ENCODE measurements around the gene CLDN4. TPM values are rescaled to one million over a fixed set of nuclear protein-coding genes. Genes with fewer than 3 reads are reported as not detected.

Gene CLDN4
- total RNA-seq, 1 experiment from 2014 or later, result 234 TPM

GRCh38 chr7:73871163-73872011, 40.6 kb downstream of the CLDN4 start:
- H3K4me2 ChIP-seq (ENCODE audit: low read length), result no peak overlapping the region
- no TSS peak for BruUV-seq (replicated peaks)
- POLR2A ChIA-PET, result no interaction called here

More at GRCh38 chr7:73871163-73872011, 40.6 kb downstream of the CLDN4 start:
- H3K4me3 ChIP-seq (replicated peaks in 1 of 2; ENCODE audit: low read depth in 1 of 2, low read length in 2 of 2), result no peak overlapping the region
- no peaks in the 10 kb centered on the region for H3K36me3 ChIP-seq (ENCODE audit: control insufficient read depth in 1 of 2, insufficient read depth in 2 of 2, low read length in 2 of 2)
- no peak overlapping the region for H2AFZ ChIP-seq (ENCODE audit: low read depth, low read length, poor library complexity, severe bottlenecking)
- H4K20me1 ChIP-seq (ENCODE audit: insufficient read depth), result no peaks in the 10 kb centered on the region
- intact Hi-C loops (cut with micrococcal nuclease), result no loop called here
- RAD21 ChIA-PET (ENCODE audit: low non-redundant PET in 1 of 2, low total read pairs in 2 of 2, uncharacterized antibody in 2 of 2, unreplicated experiment in 2 of 2), result no interaction called here
- CTCF ChIA-PET, result no interaction called here
- H3K27me3 ChIP-seq (ENCODE audit: insufficient read depth, low read length), result no peaks in the 10 kb centered on the region
- no peaks in the 10 kb centered on the region for H3K9me3 ChIP-seq (ENCODE audit: control insufficient read depth in 1 of 2, insufficient read depth in 1 of 2, low read depth in 1 of 2, low read length in 2 of 2)
- no peaks in the 10 kb centered on the region for H3K79me2 ChIP-seq (ENCODE audit: insufficient read depth, low read length)
- H3K4me1 ChIP-seq (ENCODE audit: control insufficient read depth in 1 of 2, insufficient read depth in 2 of 2, low read length in 2 of 2), result no peaks in the 10 kb centered on the region
- H3K27ac ChIP-seq (ENCODE audit: low read depth, low read length), result no peak overlapping the region; the same call in 1 of the 2 replicates
- H3K9me2 ChIP-seq (ENCODE audit: insufficient read depth), result no peaks in the 10 kb centered on the region
- TF ChIP-seq JUND (IDR thresholded peaks at IDR 0.05), result no peak
- TF ChIP-seq POLR2AphosphoS5 (IDR thresholded peaks at IDR 0.05; ENCODE audit: low read depth, low read length), result no peak
- no peak for TF ChIP-seq ATF3 (IDR thresholded peaks at IDR 0.05)
- no peak for TF ChIP-seq TCF7L2 (IDR thresholded peaks at IDR 0.05; ENCODE audit: borderline replicate concordance, extremely low read depth, insufficient read depth, insufficient read length)
- TF ChIP-seq SP1 (IDR thresholded peaks at IDR 0.05; ENCODE audit: low read depth), result no peak
- no peak for TF ChIP-seq CTCF (IDR thresholded peaks at IDR 0.05 in 2 of 3, conservative IDR thresholded peaks at IDR 0.05 in 1 of 3; ENCODE audit: borderline replicate concordance in 1 of 3, insufficient read depth in 1 of 3, low read depth in 2 of 3, low read length in 2 of 3)
- no peak for TF ChIP-seq EZH2 (IDR thresholded peaks at IDR 0.05)
- TF ChIP-seq CBX3 (IDR thresholded peaks at IDR 0.05; ENCODE audit: low read depth), result no peak
- no peak for TF ChIP-seq POLR2A (IDR thresholded peaks at IDR 0.05; ENCODE audit: borderline replicate concordance, extremely low read depth, insufficient read depth, insufficient read length)
- TF ChIP-seq CEBPB (IDR thresholded peaks at IDR 0.05; ENCODE audit: low read depth), result no peak
- TF ChIP-seq ZNF274 (IDR thresholded peaks at IDR 0.05; ENCODE audit: low read depth, low read length), result no peak
- no peak for TF ChIP-seq SRF (IDR thresholded peaks at IDR 0.05; ENCODE audit: low read depth)
- no peak for TF ChIP-seq REST (IDR thresholded peaks at IDR 0.05; ENCODE audit: low read depth)
- no peak for TF ChIP-seq RAD21 (IDR thresholded peaks at IDR 0.05; ENCODE audit: low read depth)
- no peak for TF ChIP-seq ELF1 (IDR thresholded peaks at IDR 0.05; ENCODE audit: borderline replicate concordance, low read depth)
- TF ChIP-seq EGR1 (IDR thresholded peaks at IDR 0.05; ENCODE audit: low read depth), result no peak
- TF ChIP-seq SIN3A (IDR thresholded peaks at IDR 0.05; ENCODE audit: low read depth), result no peak
- no peak for TF ChIP-seq MAX (IDR thresholded peaks at IDR 0.05)
- TF ChIP-seq EZH2phosphoT487 (IDR thresholded peaks at IDR 0.05; ENCODE audit: borderline replicate concordance), result no peak
- peak; percentile 18; the same call in 1 of the 2 replicates for ATAC-seq
- no peak overlapping the region for H3K9ac ChIP-seq (ENCODE audit: low read length)
- no peak for DNase-seq (ENCODE audit: low read depth, low spot score)

Measured in HCT116 (cell line).